IPS DF 4.7 (cell line): ENCODE measurements around the gene HNRNPDL.
"Not testable (repeated sequence)": the region's sequence is repeated elsewhere in the genome, so short reads cannot be mapped to it uniquely, and the experiment has no call there.

ENCODE experiments used
- DNase-seq: peaks from one replicate; pipeline ENCODE4 v3.0.0-alpha.2; 2013; ENCODE audit warnings: low spot score; ENCODE audit errors: extremely low read depth

The HNRNPDL gene

GRCh38 chr4:82430193-82430963 lies at the start of gene HNRNPDL, which contains the start of gene ENOPH1:
Gene HNRNPDL (minus strand): TSS chr4:82430462. CDS start chr4:82429690, 772 bp downstream.
Gene ENOPH1 (plus strand): TSS chr4:82430590. CDS start chr4:82430830, 240 bp downstream.
- no peak for DNase-seq

GRCh38 chr4:82479562-82479961 lies 49.3 kb upstream of the HNRNPDL start:
- no peak for DNase-seq

- not testable (repeated sequence) for DNase-seq
Observed at GRCh38 chr4:82477469-82477868, 47.2 kb upstream of the HNRNPDL start.

- DNase-seq, result not testable (repeated sequence)
Observed at GRCh38 chr4:82475931-82476330, 45.7 kb upstream of the HNRNPDL start.

- DNase-seq, result no peak
Observed at GRCh38 chr4:82473621-82474164, 43.4 kb upstream of the HNRNPDL start.

GRCh38 chr4:82473080-82473479 lies 42.8 kb upstream of the HNRNPDL start:
- DNase-seq, result not testable (repeated sequence)

GRCh38 chr4:82469791-82470345 lies 39.6 kb upstream of the HNRNPDL start:
- no peak for DNase-seq

- DNase-seq, result no peak
Observed at GRCh38 chr4:82467471-82467870, 37.2 kb upstream of the HNRNPDL start.

GRCh38 chr4:82463221-82463620 lies 33.0 kb upstream of the HNRNPDL start:
- DNase-seq, result no peak

GRCh38 chr4:82462415-82462831 lies 32.2 kb upstream of the HNRNPDL start:
- peak; percentile 62 for DNase-seq

- no peak for DNase-seq
Observed at GRCh38 chr4:82461710-82462109, 31.4 kb upstream of the HNRNPDL start.

GRCh38 chr4:82458729-82459128 lies 28.5 kb upstream of the HNRNPDL start:
- no peak for DNase-seq

- DNase-seq, result no peak
Observed at GRCh38 chr4:82457266-82457665, 27.0 kb upstream of the HNRNPDL start.

GRCh38 chr4:82452026-82452425 lies 21.8 kb upstream of the HNRNPDL start:
- DNase-seq, result no peak

- no peak for DNase-seq
Observed at GRCh38 chr4:82450966-82451755, 20.9 kb upstream of the HNRNPDL start.

GRCh38 chr4:82447886-82448285 lies 17.6 kb upstream of the HNRNPDL start:
- DNase-seq, result no peak

GRCh38 chr4:82439088-82439487 lies 8.8 kb upstream of the HNRNPDL start:
- DNase-seq, result no peak

GRCh38 chr4:82437285-82438005 lies 7.2 kb upstream of the HNRNPDL start:
- no peak for DNase-seq

- DNase-seq, result no peak
Observed at GRCh38 chr4:82436780-82437179, 6.5 kb upstream of the HNRNPDL start.

- no peak for DNase-seq
Observed at GRCh38 chr4:82436130-82436529, 5.9 kb upstream of the HNRNPDL start.

- no peak for DNase-seq
Observed at GRCh38 chr4:82434949-82435348, 4.7 kb upstream of the HNRNPDL start.
